GM12892 (cell line): Measurements from ENCODE around the gene UBAP2.

ENCODE experiments used
- POLR2A ChIP-seq: IDR thresholded peaks from 2 replicates; pipeline ENCODE4 v1.6.1; 2011; ENCODE audit warnings: low read depth, low read length, control low read depth
- TAF1 ChIP-seq: IDR thresholded peaks from 2 replicates; pipeline ENCODE4 v1.6.1; 2011; ENCODE audit warnings: low read depth, mild to moderate bottlenecking, control low read depth, low read length, borderline replicate concordance

DNA sequence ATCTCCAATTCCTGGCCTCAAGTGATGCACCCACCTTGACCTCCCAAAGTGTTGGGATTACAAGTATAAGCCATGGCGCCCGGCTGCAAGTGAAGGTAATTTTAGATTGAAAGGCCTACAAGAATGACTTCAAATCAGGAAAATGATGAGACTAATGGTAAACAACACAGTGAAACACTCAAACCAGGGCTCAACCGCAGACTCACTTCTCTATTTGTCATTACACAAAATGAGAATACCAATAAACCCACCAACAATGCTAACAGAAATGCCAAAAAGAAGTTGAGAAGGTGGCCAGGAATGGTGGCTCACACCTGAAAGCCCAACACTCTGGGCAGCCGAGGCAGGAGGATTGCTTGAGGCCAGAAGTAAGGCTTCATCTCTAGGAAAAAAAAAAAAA, 92.1 kb downstream of the UBAP2 start:
- TF ChIP-seq TAF1 = no peak
- TF ChIP-seq POLR2A = no peak
